Endodermal cell (in vitro differentiated cells): ENCODE measurements around the gene LRRC3C. TPM values are rescaled to one million over a fixed set of nuclear protein-coding genes. Genes with fewer than 3 reads are reported as not detected.
A peak's percentile ranks its signal among the peaks of the same experiment; 100 is the strongest.

Source experiments
- DNase-seq: peaks from one replicate; pipeline ENCODE4 v3.0.0-alpha.2; 2017
- H3K27ac ChIP-seq: 2 replicates; pipeline ENCODE4 v1.5.1; 2013; ENCODE audit warnings: mild to moderate bottlenecking, low read depth, low read length, moderate library complexity
- H3K27me3 ChIP-seq: 2 replicates; pipeline ENCODE4 v1.6.1; 2013; ENCODE audit warnings: mild to moderate bottlenecking, low read length, moderate library complexity; ENCODE audit not compliant: insufficient read depth, control insufficient read depth, poor library complexity, severe bottlenecking
- H3K36me3 ChIP-seq: 2 replicates; pipeline ENCODE4 v1.7.0; 2013; ENCODE audit warnings: mild to moderate bottlenecking, low read length, moderate library complexity; ENCODE audit not compliant: control insufficient read depth, insufficient read depth
- H3K4me1 ChIP-seq: one replicate; pipeline ENCODE4 v1.7.0; 2013; ENCODE audit warnings: low read length; ENCODE audit not compliant: control insufficient read depth, insufficient read depth
- H3K4me3 ChIP-seq: 2 replicates; pipeline ENCODE4 v1.5.1; 2013; ENCODE audit warnings: mild to moderate bottlenecking, low read length, moderate library complexity
- H3K9ac ChIP-seq: 2 replicates; pipeline ENCODE4 v1.6.1; 2013; ENCODE audit warnings: mild to moderate bottlenecking, low read length, moderate library complexity; ENCODE audit not compliant: poor library complexity, severe bottlenecking; ENCODE audit errors: extremely low read depth
- H3K9me3 ChIP-seq: 2 replicates; pipeline ENCODE4 v1.6.1; 2013; ENCODE audit warnings: mild to moderate bottlenecking, low read length, moderate library complexity; ENCODE audit not compliant: control insufficient read depth
- H3K27ac Mint-ChIP-seq: 2 replicates; pipeline ENCODE4 v1.8.0; 2020; ENCODE audit warnings: mixed read lengths
- H3K27me3 Mint-ChIP-seq: 2 replicates; pipeline ENCODE4 v1.8.0; 2021; ENCODE audit warnings: mild to moderate bottlenecking, mixed read lengths; ENCODE audit not compliant: insufficient read depth
- H3K36me3 Mint-ChIP-seq: 2 replicates; pipeline ENCODE4 v1.8.0; 2020; ENCODE audit warnings: low read depth, mixed read lengths
- H3K4me1 Mint-ChIP-seq: 2 replicates; pipeline ENCODE4 v1.8.0; 2020; ENCODE audit warnings: mixed read lengths
- H3K4me3 Mint-ChIP-seq: 2 replicates; pipeline ENCODE4 v1.8.0; 2020; ENCODE audit warnings: mild to moderate bottlenecking, moderate library complexity, mixed read lengths
- H3K9me3 Mint-ChIP-seq: 2 replicates; pipeline ENCODE4 v1.8.0; 2020; ENCODE audit warnings: mild to moderate bottlenecking, mixed read lengths
- CTCF ChIP-seq: fragments of 200-600 bp; sonication (generic); conservative IDR thresholded peaks from 2 replicates; pipeline ENCODE4 v1.5.0; 2021; ENCODE audit warnings: antibody characterized with exemption, mild to moderate bottlenecking
- WGBS, 2 experiments: methylation state at CpG; one replicate each; pipeline versions ENCODE4 v1.1.5 to v1.1.7; 2013; ENCODE audit warnings: missing lambda C conversion rate in 2 of 2, mixed read lengths in 1 of 2; ENCODE audit not compliant: insufficient coverage in 1 of 2, insufficient read length in 1 of 2; 5-methylcytosine and 5-hydroxymethylcytosine counted together
- total RNA-seq, 2 donors: library from RNA; stranded (reverse); fragmentation: NEBNext Ultra II Directional in 1 of 2; extraction: Animal tissue kit (Norgen Biotek cat#: 25700) in 1 of 2; gene quantifications; 2 replicates in 1 of 2; 3 replicates in 1 of 2; pipeline ENCODE4 v1.2.1, GENCODE V29; 2021

Gene LRRC3C
- total RNA-seq, 2 donors from 2014 or later, result not detected

- no peak overlapping the region for H3K4me3 ChIP-seq
- DNase-seq, result no peak
- peaks cover 19% of the 10 kb centered on the region for H3K36me3 ChIP-seq
- H3K9ac ChIP-seq, result no peak overlapping the region
- WGBS, 2 experiments, result 91 to 97% methylated on average over 4 to 7 of the region's 7 CpGs
- Mint-ChIP-seq H3K4me1 (no peaks in the 10 kb centered on the region), H3K9me3 (no peaks in the 10 kb centered on the region), H3K27me3 (no peaks in the 10 kb centered on the region), H3K27ac (no peak overlapping the region), H3K36me3 (peaks cover 34% of the 10 kb centered on the region), H3K4me3 (no peak overlapping the region)
- H3K4me1 ChIP-seq, result no peaks in the 10 kb centered on the region
- TF ChIP-seq CTCF, result peak; percentile 61
- H3K9me3 ChIP-seq, result no peaks in the 10 kb centered on the region
- no peaks in the 10 kb centered on the region for H3K27me3 ChIP-seq
- H3K27ac ChIP-seq, result no peak overlapping the region
Observed at GRCh38 chr17:39916918-39917317, 10.6 kb upstream of the LRRC3C start.

GRCh38 chr17:39919087-39919683 is 8.3 kb upstream of the LRRC3C start:
- no peak for TF ChIP-seq CTCF
- H3K9ac ChIP-seq, result no peak overlapping the region
- Mint-ChIP-seq H3K27ac (no peak overlapping the region), H3K36me3 (peaks cover 41% of the 10 kb centered on the region), H3K27me3 (no peaks in the 10 kb centered on the region), H3K9me3 (no peaks in the 10 kb centered on the region), H3K4me3 (no peak overlapping the region), H3K4me1 (peaks cover 2% of the 10 kb centered on the region)
- H3K27ac ChIP-seq, result no peak overlapping the region
- no peaks in the 10 kb centered on the region for H3K9me3 ChIP-seq
- DNase-seq, result no peak
- H3K27me3 ChIP-seq, result no peaks in the 10 kb centered on the region
- peaks cover 41% of the 10 kb centered on the region for H3K36me3 ChIP-seq
- WGBS, 2 experiments, result 95 to 98% methylated on average over 7 to 9 of the region's 9 CpGs
- no peaks in the 10 kb centered on the region for H3K4me1 ChIP-seq
- H3K4me3 ChIP-seq, result no peak overlapping the region

GRCh38 chr17:39920218-39921210 is 7.0 kb upstream of the LRRC3C start:
- no peak for TF ChIP-seq CTCF

More at GRCh38 chr17:39920218-39921210, 7.0 kb upstream of the LRRC3C start:
- H3K9ac ChIP-seq, result no peak overlapping the region
- H3K4me1 Mint-ChIP-seq, result peaks cover 12% of the 10 kb centered on the region
- DNase-seq, result no peak
- no peaks in the 10 kb centered on the region for H3K27me3 Mint-ChIP-seq
- peaks cover 41% of the 10 kb centered on the region for H3K36me3 ChIP-seq
- no peak overlapping the region for H3K27ac Mint-ChIP-seq
- no peak overlapping the region for H3K4me3 ChIP-seq
- H3K27me3 ChIP-seq, result no peaks in the 10 kb centered on the region
- H3K9me3 ChIP-seq, result no peaks in the 10 kb centered on the region
- no peak overlapping the region for H3K4me3 Mint-ChIP-seq
- no peaks in the 10 kb centered on the region for H3K4me1 ChIP-seq
- 93 to 95% methylated on average over 12 to 19 of the region's 19 CpGs for WGBS, 2 experiments
- no peaks in the 10 kb centered on the region for H3K9me3 Mint-ChIP-seq
- H3K36me3 Mint-ChIP-seq, result peaks cover 43% of the 10 kb centered on the region
- no peak overlapping the region for H3K27ac ChIP-seq
